HG02938 (cell line): ENCODE measurements around the gene ACOX3.

Experiments
- ATAC-seq: cut with Tn5 transposase; IDR thresholded peaks from one replicate; pipeline ENCODE4 v1.9.1; 2021; ENCODE audit warnings: mild to moderate bottlenecking, moderate library complexity; ENCODE audit not compliant: unreplicated experiment

ACOX3 gene

DNA sequence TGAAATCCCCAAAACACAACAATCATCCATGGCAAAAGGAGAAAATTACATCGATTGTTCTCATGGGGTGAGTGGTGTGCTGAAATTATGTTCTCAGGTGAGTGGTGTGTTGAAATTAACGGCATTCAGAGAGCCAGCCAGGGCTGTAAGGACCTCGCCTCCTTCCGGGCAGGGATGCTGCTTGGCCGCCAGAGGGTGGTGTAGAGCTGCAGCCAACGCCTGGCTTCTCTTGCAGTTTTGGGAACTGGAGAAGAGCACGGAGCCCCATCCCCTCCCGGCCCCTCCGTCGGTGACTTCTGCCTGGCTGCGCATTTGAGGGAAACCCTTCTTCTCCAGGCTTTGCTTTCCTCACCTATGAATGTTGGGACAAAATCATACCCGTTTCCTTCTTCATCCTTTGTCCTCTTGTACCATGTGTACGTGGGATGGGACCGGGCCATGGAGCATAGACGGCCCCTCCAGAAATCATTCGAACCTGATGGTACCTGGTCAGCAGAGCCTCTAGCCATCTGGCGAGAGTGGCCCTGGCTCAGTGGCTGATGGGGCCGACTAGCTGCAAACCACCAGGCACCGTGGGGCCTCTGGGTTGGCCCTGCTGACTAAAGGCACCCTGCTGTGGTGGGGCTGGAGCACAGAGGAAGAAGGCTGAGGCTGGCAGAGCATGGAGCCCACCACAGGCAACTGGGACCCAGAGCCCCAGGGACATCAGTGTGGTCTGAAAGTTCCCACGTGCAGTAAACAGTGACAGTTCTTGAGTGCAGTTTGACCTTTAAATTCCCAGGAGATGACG, 28.4 kb upstream of the ACOX3 start:
- peak; percentile 78 for ATAC-seq

DNA sequence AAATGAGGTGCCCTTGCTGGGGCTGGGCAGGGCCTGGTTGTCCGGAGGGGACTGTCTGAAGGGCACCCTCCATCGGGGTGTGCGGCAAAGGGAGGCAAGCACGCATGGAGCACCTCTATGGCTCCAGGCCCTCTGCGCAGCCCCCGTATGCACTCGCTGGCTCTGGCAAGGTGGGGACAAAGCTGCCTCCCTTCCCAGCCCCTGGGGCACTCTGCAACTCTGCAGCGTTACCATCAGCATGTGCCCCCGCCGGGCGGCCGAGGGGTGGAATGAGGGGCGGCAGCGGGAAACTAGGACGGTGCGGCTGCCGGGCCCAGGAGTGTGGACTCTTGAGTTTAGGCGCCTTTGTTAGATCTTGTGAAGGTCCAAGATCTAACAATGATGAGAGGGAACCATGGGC, 26.5 kb upstream of the ACOX3 start:
- ATAC-seq: no peak

DNA sequence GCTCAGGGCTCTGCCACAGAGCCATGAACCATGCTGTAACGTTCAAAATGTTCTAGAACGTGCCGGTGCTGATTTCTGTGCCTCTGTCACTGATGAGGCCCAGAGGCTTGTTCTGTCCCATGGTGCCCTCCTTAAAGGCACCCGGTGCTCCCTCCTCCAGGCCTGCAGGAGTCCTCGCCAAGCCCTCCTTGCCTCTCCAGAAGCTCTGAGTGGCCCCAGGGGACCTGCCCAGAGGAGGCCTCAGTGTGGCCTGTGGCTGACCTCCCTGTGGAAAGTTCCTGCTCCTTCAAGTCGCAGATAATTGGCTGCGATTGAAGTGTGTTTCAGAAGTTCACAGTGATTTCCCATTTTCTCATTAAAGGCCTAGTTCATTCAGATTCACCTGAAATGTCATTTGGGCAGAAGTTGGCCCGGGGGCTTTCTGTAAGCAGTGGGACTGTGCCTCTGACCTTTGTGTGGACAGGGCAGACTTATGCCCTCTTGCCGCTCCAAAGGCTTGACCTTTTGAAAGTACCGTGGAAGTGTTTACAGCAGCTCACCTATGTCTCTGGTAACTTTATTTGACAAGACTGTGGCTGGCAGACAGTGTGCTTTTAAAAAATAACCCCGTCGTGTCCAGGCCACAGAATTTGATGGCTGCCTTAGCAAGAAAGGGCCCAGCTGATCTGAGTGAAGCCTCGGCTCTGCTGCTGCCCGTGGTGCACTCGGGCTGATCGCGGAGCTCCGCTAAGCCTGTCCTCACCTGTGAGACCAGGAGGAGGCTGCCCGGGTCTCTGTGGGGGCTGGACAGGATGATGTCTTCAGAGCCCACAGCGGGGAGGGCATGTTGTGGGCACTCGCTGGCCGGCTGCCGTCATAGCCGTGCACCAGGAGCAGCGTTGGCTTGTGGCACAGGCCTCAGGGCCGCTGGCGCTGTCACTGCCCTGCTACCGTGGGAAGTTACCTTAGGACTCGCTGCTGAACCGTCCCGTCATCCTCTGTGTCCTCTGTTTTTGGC, 25.4 kb upstream of the ACOX3 start:
- ATAC-seq: no peak

DNA sequence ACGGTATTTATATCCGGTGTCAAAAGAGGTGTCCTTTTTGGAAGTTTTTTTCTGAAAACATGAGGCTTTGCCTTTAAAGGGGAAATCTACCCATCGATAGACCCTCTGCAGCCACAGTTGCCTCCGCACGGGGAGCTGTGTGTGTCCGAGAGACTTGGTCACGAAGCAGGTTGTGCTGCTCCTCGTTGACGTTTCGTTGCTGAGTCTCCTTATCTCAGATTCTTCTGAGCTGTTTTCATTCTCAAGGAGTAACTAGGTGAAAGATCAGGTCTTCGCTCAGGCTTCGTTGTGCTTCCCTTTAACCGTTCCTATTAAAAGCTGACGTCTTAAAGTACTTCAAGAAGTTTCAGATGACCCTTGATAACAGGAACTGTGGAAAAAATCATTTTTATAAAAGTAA, 23.9 kb upstream of the ACOX3 start:
- no peak for ATAC-seq

DNA sequence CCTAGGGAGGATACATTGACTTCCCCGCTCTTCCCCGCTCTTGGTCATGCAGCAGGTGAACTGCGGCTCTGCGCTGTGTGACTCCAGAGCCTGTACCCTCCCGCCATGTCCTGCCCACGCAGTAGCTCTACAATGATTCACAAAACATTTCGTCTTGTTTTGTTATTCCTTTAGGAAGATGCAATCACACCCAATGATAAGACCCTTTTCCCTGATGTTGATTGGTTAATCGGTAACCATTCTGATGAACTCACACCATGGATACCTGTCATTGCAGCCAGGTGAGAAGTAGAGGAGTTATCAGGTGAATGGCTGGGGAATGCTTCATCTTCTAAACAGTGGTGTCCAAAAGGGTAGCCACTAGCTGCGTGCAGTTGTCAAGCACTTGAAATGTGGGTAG, 23.3 kb upstream of the ACOX3 start:
- ATAC-seq: no peak

DNA sequence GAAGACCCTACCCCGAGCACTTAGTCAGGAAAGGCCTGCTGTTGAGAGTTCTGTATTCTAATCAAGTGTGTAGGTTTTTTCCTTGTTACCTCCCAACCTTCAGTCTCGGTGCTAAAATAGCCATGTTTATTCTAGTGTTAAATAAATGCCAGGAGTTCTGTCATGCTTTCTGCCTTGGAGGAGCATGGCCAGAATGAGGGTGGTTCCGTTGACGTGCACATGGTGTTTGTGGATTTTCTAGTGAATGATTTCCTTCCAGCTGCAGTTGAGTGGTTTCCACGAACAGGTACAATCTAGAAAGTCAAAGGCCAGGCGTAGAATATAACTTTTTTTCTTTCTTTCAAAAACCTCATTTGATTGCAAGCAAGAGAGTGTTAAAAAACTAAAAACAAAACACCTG, 21.1 kb upstream of the ACOX3 start:
- ATAC-seq: no peak

DNA sequence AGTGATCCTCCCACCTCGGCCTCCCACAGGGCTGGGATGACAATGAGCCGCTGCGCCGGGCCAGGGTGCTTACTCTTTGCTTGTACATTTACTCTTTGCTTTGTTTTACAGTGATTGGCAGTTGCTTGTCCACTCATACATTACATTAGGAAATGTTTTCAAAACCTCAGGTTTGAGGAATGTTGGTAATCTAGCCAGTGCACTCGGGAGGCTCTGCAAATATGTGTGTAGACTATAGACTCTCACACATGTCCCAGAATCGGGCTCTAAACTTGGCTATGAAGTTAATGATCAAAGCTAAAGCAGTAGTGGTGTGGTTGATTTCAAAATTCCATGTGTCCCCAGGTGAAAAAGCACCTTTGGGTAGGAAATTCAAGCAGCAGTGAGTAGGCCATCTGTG, 20.6 kb upstream of the ACOX3 start:
- ATAC-seq: no peak

DNA sequence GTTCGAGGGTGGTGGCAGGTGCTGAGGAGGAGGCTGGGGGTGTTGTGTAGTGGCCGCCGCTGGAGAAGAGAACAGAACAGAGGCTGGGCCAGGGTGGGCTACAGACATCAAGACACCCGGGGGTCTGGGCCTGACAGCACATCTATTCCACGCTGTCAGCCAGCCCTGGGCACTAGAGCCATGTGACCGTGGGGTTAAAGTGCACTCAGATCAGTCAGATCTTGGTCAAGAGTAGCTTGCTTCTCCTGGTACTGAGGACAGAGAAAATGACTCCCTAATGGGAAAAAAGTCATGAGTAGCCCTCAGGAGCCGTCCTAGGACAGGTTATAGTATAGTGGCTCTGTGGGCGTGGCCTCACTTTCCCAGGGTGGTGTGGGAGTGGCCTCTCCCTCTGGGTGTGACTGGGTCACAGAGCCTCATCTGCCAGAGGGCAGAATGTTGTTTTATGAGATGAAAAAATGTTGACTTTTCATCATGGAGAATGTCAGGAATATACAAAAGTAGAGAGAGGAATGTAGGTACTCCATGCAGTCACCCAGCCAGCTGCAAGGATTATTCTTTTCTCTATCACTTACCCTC, 19.4 kb upstream of the ACOX3 start:
- ATAC-seq: no peak

DNA sequence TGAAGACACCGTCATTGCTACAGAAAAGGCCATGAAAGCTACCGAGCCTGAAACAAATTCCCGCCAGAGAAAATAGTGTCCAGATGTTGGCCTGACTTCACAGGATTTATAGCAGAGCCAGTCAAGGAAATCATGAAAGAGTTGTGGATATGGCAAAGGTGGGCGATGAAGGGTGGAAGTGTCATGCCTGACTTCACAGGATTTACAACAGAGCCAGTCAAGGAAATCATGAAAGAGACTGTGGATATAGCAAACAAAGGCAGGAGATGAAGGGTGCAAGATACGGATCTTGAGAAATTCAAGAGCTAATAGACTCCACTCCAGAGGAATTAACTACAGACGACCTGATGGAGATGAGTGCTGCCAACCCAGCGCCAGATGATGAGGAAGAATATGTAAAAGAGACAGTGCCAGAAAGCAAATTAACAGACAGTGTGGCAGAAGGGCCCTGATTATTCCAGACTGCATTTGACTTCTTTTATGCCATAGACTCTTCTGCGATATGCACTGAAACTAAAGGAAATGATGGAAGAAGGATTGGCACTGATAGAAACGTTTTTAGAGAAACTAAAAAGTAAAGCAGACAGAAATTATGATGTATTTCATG, 17.2 kb upstream of the ACOX3 start:
- ATAC-seq: no peak

DNA sequence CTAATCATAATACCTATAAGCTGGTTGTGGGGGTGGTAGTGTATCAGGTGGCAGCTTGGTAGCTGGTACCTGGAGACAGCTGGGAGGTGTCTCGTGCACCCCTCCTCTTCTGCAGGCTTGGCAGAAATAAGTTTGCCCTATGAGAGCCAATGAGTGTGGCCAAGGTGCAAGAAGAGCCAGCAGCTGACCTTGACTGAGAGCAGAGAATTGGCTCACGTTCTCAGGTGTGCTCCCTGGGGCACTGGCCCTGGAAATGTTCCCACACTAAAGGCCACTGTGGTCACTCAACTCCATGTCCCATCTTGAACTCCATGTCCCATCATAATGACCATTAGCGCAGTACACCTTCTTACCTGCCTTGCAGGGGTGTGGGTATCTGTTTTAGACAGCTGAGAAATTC, 13.4 kb upstream of the ACOX3 start:
- no peak for ATAC-seq

DNA sequence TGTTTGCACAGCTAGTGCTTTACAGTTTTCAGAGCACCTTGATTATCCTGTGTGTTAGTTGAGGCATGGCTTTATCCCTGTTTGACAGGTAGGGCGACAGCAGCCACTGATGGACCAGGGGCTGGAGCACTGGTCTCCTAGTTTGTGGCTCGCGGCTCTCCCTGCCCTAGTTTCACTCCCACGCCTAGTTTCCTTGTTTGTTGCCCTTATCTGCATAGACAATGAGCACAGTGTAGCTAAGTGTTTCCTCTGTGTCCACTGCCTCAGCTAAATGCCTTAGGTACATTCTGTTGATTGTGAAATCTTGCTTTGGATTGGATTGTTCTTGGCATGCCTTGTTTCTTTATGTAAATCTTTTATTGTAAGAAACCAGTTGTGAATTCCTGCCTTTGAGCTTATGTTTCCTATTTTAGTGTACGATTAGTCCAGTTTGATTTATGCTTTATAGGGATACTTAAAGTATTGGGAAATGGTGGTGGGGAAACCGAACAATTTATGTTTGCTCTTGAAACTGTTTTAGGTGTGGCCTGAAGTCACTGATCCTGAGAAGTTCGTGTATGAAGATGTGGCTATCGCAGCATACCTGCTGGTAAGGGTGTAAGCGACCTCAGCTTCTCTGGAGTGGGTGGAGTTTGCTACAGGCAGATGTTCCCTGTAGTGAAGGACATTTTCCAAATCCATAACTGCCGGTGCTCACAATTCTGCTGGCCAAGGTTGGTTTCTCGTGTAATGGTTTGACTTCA, 11.1 kb upstream of the ACOX3 start:
- ATAC-seq: no peak

DNA sequence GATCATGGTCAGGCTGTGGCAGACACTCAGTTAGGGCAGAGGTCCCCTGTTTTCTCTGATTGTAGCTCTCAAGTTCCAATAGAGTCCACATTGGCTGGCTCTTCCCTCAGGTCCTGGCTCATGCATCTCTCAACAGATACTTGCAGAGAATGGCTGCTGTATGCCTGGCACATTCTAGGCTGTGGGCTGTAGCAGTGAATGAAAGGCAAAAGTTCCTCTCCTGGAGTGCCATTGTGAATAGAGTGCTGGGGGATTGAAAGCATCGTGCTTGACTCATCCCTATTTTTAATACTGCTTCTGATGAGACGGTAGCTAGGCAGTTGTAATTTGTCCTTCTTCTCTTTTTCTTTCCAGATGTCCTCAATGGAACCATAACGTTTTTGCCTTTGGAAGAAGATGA, 5.6 kb upstream of the ACOX3 start:
- ATAC-seq: no peak

DNA sequence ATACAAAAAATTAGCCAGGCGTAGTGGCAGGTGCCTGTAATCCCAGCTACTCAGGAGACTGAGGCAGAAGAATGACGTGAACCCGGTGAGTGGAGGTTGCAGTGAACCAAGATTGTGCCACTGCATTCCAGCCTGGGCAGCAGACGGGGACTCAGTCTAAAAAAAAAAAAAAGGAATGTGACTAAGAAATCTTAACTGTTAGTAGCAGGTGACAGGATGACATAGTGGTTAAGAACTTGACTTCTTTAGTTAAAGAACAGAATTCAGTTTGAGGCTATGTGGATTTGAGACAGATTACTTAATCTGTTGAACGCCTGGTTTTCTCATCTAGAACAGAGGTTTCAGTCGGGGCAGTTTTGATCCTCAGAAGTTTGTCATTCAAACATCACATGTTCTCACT, 3.3 kb upstream of the ACOX3 start:
- no peak for ATAC-seq

DNA sequence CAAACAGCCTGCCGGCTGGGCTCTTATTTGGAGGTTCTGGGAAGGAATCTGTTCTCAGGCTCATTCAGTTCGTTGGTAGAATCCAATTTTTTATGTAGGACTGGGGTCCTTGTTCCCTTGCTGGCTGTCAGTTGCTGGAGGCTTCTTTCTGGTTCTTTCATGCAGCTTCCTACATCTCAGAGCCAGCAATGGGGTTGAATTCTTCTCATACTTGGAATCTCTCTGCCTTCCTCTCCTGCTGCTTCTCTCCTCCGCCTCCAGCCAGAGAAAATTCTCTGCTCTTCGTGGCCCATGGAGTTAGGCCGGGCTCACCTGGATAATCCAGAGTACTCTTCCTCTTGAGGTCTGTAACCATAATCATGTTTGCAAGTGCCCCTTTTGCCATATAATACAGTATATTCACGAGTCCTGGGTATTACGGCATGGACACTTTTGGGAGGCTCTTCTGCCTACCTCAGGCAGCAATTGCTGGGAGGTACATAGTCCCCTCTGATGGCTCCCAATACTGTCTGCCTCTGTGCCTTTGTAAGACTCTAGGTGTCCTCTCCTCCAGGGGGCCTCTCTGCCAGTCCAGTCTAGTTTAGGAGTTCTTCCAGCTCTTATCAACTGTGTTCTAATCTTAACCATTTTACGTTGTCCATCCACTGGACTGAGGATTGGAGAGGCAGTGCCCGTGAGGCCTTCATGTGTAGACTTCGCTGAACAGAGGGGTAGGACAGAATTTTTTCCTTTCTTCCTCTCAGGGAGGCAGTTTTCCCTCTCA, 2.3 kb upstream of the ACOX3 start:
- no peak for ATAC-seq

DNA sequence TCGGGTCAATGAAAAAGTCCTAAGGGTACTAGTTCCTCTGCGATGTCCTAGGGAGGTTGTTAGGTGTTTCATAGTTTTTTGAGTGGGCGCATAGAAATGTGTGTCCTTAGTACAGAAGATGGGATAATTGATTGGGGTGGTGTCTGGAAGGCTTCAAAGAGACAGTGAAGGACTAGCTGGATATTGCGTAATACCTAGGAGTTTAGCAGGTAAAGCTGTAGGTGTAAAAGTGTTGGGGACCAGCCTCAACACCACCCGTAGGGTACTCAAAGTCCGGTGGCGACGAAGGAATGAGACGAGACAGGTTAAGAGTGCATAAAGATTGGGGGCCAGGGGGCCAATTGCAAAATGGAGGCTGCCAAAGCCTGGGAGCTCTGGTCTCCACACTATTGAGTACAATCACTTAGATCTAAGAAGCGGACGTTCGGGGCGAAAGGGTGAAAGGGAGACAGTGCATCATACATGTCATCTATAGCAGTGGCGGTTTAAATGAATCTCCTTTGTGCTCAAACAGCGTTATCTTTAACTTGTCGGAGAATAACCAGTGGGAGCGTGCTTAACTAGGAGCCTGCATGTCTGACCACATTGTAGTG, 1.1 kb upstream of the ACOX3 start:
- no peak for ATAC-seq

DNA sequence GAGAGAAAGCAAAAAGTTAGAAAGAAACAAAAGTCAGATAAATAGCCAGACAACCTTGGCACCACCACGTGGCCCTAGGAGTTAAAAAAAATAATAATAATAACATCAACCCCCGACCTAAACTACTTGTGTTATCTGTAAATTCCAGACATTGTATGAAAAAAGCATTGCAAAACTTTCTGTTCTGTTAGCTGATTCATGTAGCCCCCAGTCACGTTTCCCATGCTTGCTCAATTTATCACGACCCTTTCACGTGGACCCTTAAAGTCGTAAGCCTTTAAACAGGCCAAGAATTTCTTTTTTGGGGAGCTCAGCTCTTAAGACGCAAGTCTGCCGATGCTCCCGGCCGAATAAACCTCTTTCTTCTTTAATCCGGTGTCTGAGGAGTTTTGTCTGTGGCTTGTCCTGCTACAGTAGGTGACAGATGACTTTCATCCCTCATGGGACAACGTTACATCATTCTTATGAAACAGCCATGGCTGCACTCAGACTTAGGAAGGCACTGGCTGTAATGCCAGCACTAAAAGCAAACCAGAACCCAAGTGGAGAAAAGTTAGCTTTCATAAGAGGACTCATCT, 520 bp downstream of the ACOX3 start:
- peak; percentile 28 for ATAC-seq

DNA sequence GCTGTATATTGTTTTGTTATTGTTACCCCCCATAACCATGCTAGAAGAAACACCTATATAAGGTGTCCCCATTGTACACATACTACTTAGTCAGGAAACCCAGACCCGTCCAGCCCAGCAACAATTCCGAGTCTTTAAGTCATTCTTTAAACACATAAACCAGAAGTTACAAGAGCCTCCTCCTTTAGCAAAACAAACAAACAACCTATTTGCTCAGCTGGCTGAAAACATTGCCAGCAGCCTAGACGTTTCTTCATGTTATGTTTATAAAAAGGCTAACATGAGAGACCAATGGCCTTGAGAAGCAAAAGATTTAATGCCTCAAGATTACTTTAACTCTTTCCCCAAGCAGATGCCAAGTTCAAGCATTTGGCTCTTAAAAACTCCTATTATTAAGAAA, 1.4 kb downstream of the ACOX3 start:
- ATAC-seq: no peak

DNA sequence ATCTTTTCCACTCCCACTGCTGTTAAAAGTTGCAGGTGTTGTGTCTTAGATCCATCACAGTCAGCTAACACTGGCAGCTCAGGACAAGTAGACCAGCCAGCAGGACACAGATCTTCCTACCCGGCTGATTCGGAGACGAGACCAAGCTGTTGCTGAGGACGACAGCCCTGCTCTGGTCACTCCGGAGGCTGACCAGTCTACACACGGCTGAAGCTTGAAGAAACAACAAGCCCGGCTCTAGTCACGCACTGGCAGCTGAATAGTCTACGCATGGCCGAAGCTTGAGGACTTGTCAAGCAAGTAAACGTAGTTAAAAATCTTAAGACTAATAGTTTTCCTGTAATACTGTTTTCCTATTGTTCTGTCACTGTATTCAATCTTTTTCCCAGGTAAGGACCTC, 1.8 kb downstream of the ACOX3 start:
- ATAC-seq: no peak

DNA sequence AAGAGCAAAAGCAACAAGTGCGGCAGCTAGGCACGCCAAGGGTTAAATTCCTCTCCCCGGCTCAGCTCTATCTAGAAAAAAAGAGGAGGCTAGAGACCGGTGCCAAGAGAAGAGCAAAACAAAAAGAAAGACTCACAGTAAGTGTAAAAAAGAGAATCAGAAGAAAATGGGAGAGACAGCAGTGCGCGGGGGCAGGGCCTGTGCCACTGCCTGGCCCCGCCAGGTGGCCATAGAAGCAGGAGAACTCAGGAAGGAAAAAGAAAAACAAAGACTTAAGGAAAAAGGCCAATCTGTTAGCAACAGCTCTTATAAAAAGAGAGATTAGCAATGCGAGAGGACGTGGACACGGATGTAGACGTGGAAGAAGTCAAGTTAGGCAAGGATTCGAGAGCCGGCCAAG, 3.2 kb downstream of the ACOX3 start:
- ATAC-seq: no peak
